Keratinocyte (primary cell): Measurements from ENCODE around the gene SPC24. TPM values are rescaled to one million over a fixed set of nuclear protein-coding genes. Genes with fewer than 3 reads are reported as not detected.

ENCODE experiments used
- DNase-seq: peaks from one replicate; pipeline ENCODE4 v3.0.0-alpha.2; 2011; ENCODE audit warnings: low read depth, missing footprints, low spot score
- FAIRE-seq: peaks from 2 replicates; lab custom pipeline; 2011; peaks lifted over from hg19 to GRCh38; lab: Jason Lieb, UNC
- H2AFZ ChIP-seq: 2 replicates; pipeline ENCODE4 v1.6.0; 2012; ENCODE audit warnings: low read length, control low read depth, inconsistent platforms; ENCODE audit not compliant: control insufficient read depth
- H3K27ac ChIP-seq: 2 replicates; pipeline ENCODE4 v1.5.1; 2011; ENCODE audit warnings: low read length; ENCODE audit not compliant: control insufficient read depth, insufficient read depth
- H3K27me3 ChIP-seq: 3 replicates; pipeline ENCODE4 v1.6.0; 2011; ENCODE audit warnings: low read length; ENCODE audit not compliant: control insufficient read depth, insufficient read depth; ENCODE audit errors: extremely low read depth
- H3K36me3 ChIP-seq, 2 experiments: 2 replicates in 1 of 2; 3 replicates in 1 of 2; pipeline ENCODE4 v1.5.1; 2011; ENCODE audit warnings: low read length in 2 of 2, mild to moderate bottlenecking in 1 of 2; ENCODE audit not compliant: control insufficient read depth in 2 of 2, insufficient read depth in 2 of 2; ENCODE audit errors: extremely low read depth in 1 of 2
- H3K4me1 ChIP-seq: 3 replicates; pipeline ENCODE4 v1.5.1; 2011; ENCODE audit warnings: low read length; ENCODE audit not compliant: control insufficient read depth, insufficient read depth; ENCODE audit errors: extremely low read depth
- H3K4me2 ChIP-seq: 3 replicates; pipeline ENCODE4 v1.6.0; 2011; ENCODE audit warnings: low read depth, low read length; ENCODE audit not compliant: control insufficient read depth, insufficient read depth; ENCODE audit errors: extremely low read depth
- H3K4me3 ChIP-seq, 3 experiments: fragments of 200-600 bp in 1 of 3; sonication (generic) in 1 of 3; 2 replicates in 2 of 3; 3 replicates in 1 of 3; pipeline ENCODE4 v1.5.1; 2011 to 2016; ENCODE audit warnings: low read length in 3 of 3, mild to moderate bottlenecking in 3 of 3, control low read depth in 2 of 3, inconsistent platforms in 1 of 3, low read depth in 1 of 3, mixed read lengths in 1 of 3, mixed run types in 1 of 3, moderate library complexity in 1 of 3; ENCODE audit not compliant: control insufficient read depth in 2 of 3, insufficient read depth in 2 of 3; ENCODE audit errors: extremely low read depth in 1 of 3
- H3K79me2 ChIP-seq: 2 replicates; pipeline ENCODE4 v1.6.0; 2012; ENCODE audit warnings: low read length; ENCODE audit not compliant: control insufficient read depth, insufficient read depth
- H3K9ac ChIP-seq: 3 replicates; pipeline ENCODE4 v1.6.0; 2011; ENCODE audit warnings: low read length; ENCODE audit not compliant: control insufficient read depth, insufficient read depth; ENCODE audit errors: extremely low read depth
- H3K9me1 ChIP-seq: 3 replicates; pipeline ENCODE4 v1.6.0; 2011; ENCODE audit warnings: low read length; ENCODE audit not compliant: control insufficient read depth, insufficient read depth; ENCODE audit errors: extremely low read depth
- H3K9me3 ChIP-seq: 2 replicates; pipeline ENCODE4 v1.5.1; 2012; ENCODE audit warnings: low read depth, low read length; ENCODE audit not compliant: control insufficient read depth
- H4K20me1 ChIP-seq: 3 replicates; pipeline ENCODE4 v1.6.0; 2011; ENCODE audit warnings: low read length; ENCODE audit not compliant: control insufficient read depth, insufficient read depth; ENCODE audit errors: extremely low read depth
- EZH2 ChIP-seq: IDR thresholded peaks from one replicate; pipeline ENCODE4 v1.6.1; 2012; ENCODE audit warnings: inconsistent platforms, mild to moderate bottlenecking, low read length, moderate library complexity
- dilution Hi-C: fragments of 300-500 bp; cut with MboI; formaldehyde crosslinking; loops from one replicate; pipeline ENCODE4 v1.7.0; 2020; ENCODE audit warnings: low sequenced_read_pairs; ENCODE audit not compliant: extremely low pct_ligation_motif_present
- polyA plus RNA-seq, 5 experiments: library from polyadenylated mRNA; depleted of rRNA in 3 of 5; stranded (reverse) in 3 of 5; stranded (forward) in 1 of 5; unstranded in 1 of 5; fragments of >200 nt; gene quantifications; 1 replicate in 1 of 5; 2 replicates in 3 of 5; 3 replicates in 1 of 5; pipeline versions ENCODE4 v1.2.1 to v1.2.3, GENCODE V29; 2011 to 2012; ENCODE audit warnings: missing spikeins in 2 of 5, low read depth in 1 of 5, low replicate concordance in 1 of 5
- TF ChIP-seq, protein P1 (sequence below), 3 experiments: IDR thresholded peaks in 1 of 3; conservative IDR thresholded peaks in 1 of 3; optimal IDR thresholded peaks in 1 of 3; 2 replicates in 2 of 3; 3 replicates in 1 of 3; pipeline versions ENCODE3 to v1.5.1; 2011; ENCODE audit warnings: low read length in 3 of 3, mild to moderate bottlenecking in 3 of 3, moderate library complexity in 2 of 3, control low read depth in 1 of 3, inconsistent platforms in 1 of 3; ENCODE audit not compliant: insufficient read depth in 2 of 3; ENCODE audit errors: extremely low read depth in 1 of 3

SPC24 gene
- polyA plus RNA-seq, 1 donor (not counting 4 experiments of a cell fraction or from before 2014, with no cell fraction given): 6.4 TPM

GRCh38 chr19:11187441-11187840 lies 31.9 kb upstream of the SPC24 start:
- Histone ChIP-seq H3K9me3 (no peaks in the 10 kb centered on the region), H3K4me3 (no peak overlapping the region), H3K27me3 (no peaks in the 10 kb centered on the region), H3K9me1 (no peaks in the 10 kb centered on the region), H3K4me1 (peaks cover 5% of the 10 kb centered on the region), H3K9ac (no peak overlapping the region), H2AFZ (no peak overlapping the region), H4K20me1 (no peaks in the 10 kb centered on the region), H3K36me3 (no peaks in the 10 kb centered on the region), H3K4me2 (no peak overlapping the region), H3K27ac (no peak overlapping the region), H3K79me2 (no peaks in the 10 kb centered on the region)
- dilution Hi-C loops: no loop called here
- no peak for FAIRE-seq
- no peak for TF ChIP-seq EZH2
- TF ChIP-seq, protein P1, sequence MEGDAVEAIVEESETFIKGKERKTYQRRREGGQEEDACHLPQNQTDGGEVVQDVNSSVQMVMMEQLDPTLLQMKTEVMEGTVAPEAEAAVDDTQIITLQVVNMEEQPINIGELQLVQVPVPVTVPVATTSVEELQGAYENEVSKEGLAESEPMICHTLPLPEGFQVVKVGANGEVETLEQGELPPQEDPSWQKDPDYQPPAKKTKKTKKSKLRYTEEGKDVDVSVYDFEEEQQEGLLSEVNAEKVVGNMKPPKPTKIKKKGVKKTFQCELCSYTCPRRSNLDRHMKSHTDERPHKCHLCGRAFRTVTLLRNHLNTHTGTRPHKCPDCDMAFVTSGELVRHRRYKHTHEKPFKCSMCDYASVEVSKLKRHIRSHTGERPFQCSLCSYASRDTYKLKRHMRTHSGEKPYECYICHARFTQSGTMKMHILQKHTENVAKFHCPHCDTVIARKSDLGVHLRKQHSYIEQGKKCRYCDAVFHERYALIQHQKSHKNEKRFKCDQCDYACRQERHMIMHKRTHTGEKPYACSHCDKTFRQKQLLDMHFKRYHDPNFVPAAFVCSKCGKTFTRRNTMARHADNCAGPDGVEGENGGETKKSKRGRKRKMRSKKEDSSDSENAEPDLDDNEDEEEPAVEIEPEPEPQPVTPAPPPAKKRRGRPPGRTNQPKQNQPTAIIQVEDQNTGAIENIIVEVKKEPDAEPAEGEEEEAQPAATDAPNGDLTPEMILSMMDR (optimal IDR thresholded peaks at IDR 0.05 in 1 of 3, IDR thresholded peaks at IDR 0.05 in 1 of 3, conservative IDR thresholded peaks at IDR 0.05 in 1 of 3; ENCODE audit: extremely low read depth in 1 of 3, insufficient read depth in 2 of 3, low read length in 3 of 3): no peak
- DNase-seq: no peak

GRCh38 chr19:11182994-11183393 lies 27.4 kb upstream of the SPC24 start:
- Histone ChIP-seq H3K27me3 (no peaks in the 10 kb centered on the region), H3K9me3 (no peaks in the 10 kb centered on the region), H3K4me1 (no peaks in the 10 kb centered on the region), H3K4me3 (no peak overlapping the region), H3K9ac (no peak overlapping the region), H4K20me1 (no peaks in the 10 kb centered on the region), H3K27ac (no peak overlapping the region), H2AFZ (no peak overlapping the region), H3K9me1 (no peaks in the 10 kb centered on the region), H3K79me2 (no peaks in the 10 kb centered on the region), H3K4me2 (no peak overlapping the region), H3K36me3 (no peaks in the 10 kb centered on the region)
- DNase-seq (no peak), FAIRE-seq (no peak)
- TF ChIP-seq, protein P1 (optimal IDR thresholded peaks at IDR 0.05 in 1 of 3, IDR thresholded peaks at IDR 0.05 in 1 of 3, conservative IDR thresholded peaks at IDR 0.05 in 1 of 3; ENCODE audit: extremely low read depth in 1 of 3, insufficient read depth in 2 of 3, low read length in 3 of 3): no peak
- TF ChIP-seq EZH2: no peak
- dilution Hi-C loops: no loop called here
